Upper lobe of left lung (tissue), 6 donors: Measurements from ENCODE around the gene RAPGEF1. TPM values are rescaled to one million over a fixed set of nuclear protein-coding genes. Genes with fewer than 3 reads are reported as not detected.

ENCODE experiments used
- ATAC-seq, 2 donors: fragments of 200-7000 bp; cut with Tn5 transposase; one replicate each; pipeline ENCODE4 v1.9.1; 2022; ENCODE audit warnings: mild to moderate bottlenecking in 2 of 2, moderate library complexity in 2 of 2; ENCODE audit not compliant: low FRiP score in 2 of 2
- DNase-seq, 2 donors: peaks; one replicate each; pipeline ENCODE4 v3.0.0-alpha.2; 2019 to 2020
- H3K27ac ChIP-seq, 4 donors: fragments of 200-600 bp; sonication (generic); one replicate each; pipeline ENCODE4 v1.5.1; 2016 to 2019
- H3K27me3 ChIP-seq, 4 donors: fragments of 200-600 bp; sonication (generic); one replicate each; pipeline ENCODE4 v1.5.1; 2017 to 2019
- H3K36me3 ChIP-seq, 4 donors: fragments of 200-600 bp; sonication (generic); one replicate each; pipeline ENCODE4 v1.5.1; 2016 to 2019
- H3K4me1 ChIP-seq, 4 donors: fragments of 200-600 bp; sonication (generic); one replicate each; pipeline ENCODE4 v1.5.1; 2018 to 2019
- H3K4me3 ChIP-seq, 4 donors: fragments of 200-600 bp; sonication (generic); one replicate each; pipeline ENCODE4 v1.5.1; 2017 to 2019; ENCODE audit warnings: mild to moderate bottlenecking in 2 of 4, moderate library complexity in 1 of 4
- H3K9me3 ChIP-seq, 4 donors: fragments of 200-600 bp; sonication (generic); one replicate each; pipeline ENCODE4 v1.5.1; 2018 to 2019
- EP300 ChIP-seq, 4 donors: sonication (generic); formaldehyde crosslinking; IDR thresholded peaks; one replicate each; pipeline ENCODE4 v1.5.1; 2017; ENCODE audit warnings: antibody characterized with exemption in 4 of 4, control low read depth in 2 of 4
- POLR2A ChIP-seq, 4 donors: fragments of 450-650 bp; IDR thresholded peaks; one replicate each; pipeline ENCODE4 v1.5.1; 2016 to 2017; ENCODE audit warnings: antibody characterized with exemption in 4 of 4, mild to moderate bottlenecking in 2 of 4
- POLR2AphosphoS5 ChIP-seq, 2 donors: sonication (generic); formaldehyde crosslinking; IDR thresholded peaks; one replicate each; pipeline ENCODE4 v1.5.1; 2017; ENCODE audit warnings: antibody characterized with exemption in 2 of 2
- WGBS, 2 donors: methylation state at CpG; one replicate each; pipeline ENCODE4 v1.1.5; 2017 to 2018; 5-methylcytosine and 5-hydroxymethylcytosine counted together
- total RNA-seq, 6 donors: library from RNA; depleted of rRNA in 4 of 6; stranded (reverse); fragments of >200 nt in 4 of 6; gene quantifications; one replicate each; pipeline versions ENCODE4 v1.1.0 to v1.2.1, GENCODE V29; 2016 to 2021
- TF ChIP-seq, protein P1 (sequence below), 6 experiments: fragments of 450-650 bp in 4 of 6; fragments of 200-600 bp in 2 of 6; sonication (generic) in 2 of 6; IDR thresholded peaks; one replicate each; pipeline ENCODE4 v1.5.1; 2016 to 2019; ENCODE audit warnings: antibody characterized with exemption in 6 of 6
- donor health status: DM: no; HTN: no; CAD: no; lungs with moderate emphysema.
- donor health status: DM: no; HTN: yes; CAD: no; lungs with severe emphysema.

The RAPGEF1 gene
- total RNA-seq, 6 donors from 2014 or later = 82.8 to 161 (median 96.8) TPM

GRCh38 chr9:131633491-131634031 is 106.3 kb downstream of the RAPGEF1 start:
- no peak overlapping the region for H3K4me3 ChIP-seq
- WGBS, 2 donors = 93 to 95% methylated on average over 9 of the region's 9 CpGs
- H3K36me3 ChIP-seq = peaks cover 5 to 51% (median 9%) of the 10 kb centered on the region in 4 donors
- DNase-seq = no peak
- no peaks in the 10 kb centered on the region for H3K9me3 ChIP-seq
- TF ChIP-seq POLR2A (IDR thresholded peaks at IDR 0.05) (no peak), EP300 (IDR thresholded peaks at IDR 0.05) (no peak), POLR2AphosphoS5 (IDR thresholded peaks at IDR 0.05) (no peak)
- TF ChIP-seq, protein P1, sequence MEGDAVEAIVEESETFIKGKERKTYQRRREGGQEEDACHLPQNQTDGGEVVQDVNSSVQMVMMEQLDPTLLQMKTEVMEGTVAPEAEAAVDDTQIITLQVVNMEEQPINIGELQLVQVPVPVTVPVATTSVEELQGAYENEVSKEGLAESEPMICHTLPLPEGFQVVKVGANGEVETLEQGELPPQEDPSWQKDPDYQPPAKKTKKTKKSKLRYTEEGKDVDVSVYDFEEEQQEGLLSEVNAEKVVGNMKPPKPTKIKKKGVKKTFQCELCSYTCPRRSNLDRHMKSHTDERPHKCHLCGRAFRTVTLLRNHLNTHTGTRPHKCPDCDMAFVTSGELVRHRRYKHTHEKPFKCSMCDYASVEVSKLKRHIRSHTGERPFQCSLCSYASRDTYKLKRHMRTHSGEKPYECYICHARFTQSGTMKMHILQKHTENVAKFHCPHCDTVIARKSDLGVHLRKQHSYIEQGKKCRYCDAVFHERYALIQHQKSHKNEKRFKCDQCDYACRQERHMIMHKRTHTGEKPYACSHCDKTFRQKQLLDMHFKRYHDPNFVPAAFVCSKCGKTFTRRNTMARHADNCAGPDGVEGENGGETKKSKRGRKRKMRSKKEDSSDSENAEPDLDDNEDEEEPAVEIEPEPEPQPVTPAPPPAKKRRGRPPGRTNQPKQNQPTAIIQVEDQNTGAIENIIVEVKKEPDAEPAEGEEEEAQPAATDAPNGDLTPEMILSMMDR (IDR thresholded peaks at IDR 0.05) = no peak
- H3K4me1 ChIP-seq = peaks cover 25 to 37% (median 27%) of the 10 kb centered on the region in 4 donors
- H3K27me3 ChIP-seq = no peaks in the 10 kb centered on the region
- H3K27ac ChIP-seq = peak overlapping the region in 3 of 4 donors; percentile 86 to 92 (median 90)
- ATAC-seq = no peak

- Histone ChIP-seq H3K27me3 (no peaks in the 10 kb centered on the region), H3K4me1 (peaks cover 31 to 40% (median 32%) of the 10 kb centered on the region in 4 donors)
- no peak for ATAC-seq
Measured at GRCh38 chr9:131631306-131631705, 108.6 kb downstream of the RAPGEF1 start.

DNA sequence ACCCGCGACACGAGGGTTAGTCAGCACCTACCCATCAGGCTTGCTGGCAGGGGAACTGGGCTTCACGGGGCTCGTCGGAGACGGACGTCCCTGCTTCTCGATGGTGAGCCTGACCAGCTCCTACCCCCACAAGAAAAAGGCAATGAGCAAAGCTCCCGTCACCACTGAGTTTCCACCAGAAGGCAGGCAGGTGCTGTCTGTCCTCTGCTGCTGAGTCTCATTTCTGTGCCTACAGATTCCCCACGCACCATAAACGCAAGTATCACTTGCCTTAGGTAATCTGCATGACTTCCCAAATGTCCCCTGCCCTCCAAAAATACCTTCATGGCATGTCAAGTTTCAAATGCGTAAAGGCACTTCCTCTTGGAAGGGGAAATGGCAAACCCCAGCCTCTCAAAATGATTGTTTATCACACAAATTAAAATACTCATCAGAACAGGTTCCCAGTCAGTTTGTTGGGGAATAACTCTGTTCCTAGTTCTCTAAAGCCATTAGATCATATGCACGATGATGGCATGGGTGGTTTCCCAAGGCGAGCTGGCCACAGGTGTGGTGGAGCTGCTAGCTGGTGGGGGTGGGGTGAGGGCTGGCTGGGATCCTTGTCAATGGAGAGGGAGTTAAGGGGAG is 109.6 kb downstream of the RAPGEF1 start:
- no peak for DNase-seq
- H3K36me3 ChIP-seq = peaks cover 3 to 60% (median 13%) of the 10 kb centered on the region in 4 donors
- peaks cover 21 to 34% (median 22%) of the 10 kb centered on the region in 4 donors for H3K4me1 ChIP-seq
- WGBS, 2 donors = 78 to 86% methylated on average over 9 to 15 of the region's 15 CpGs
- H3K27me3 ChIP-seq = no peaks in the 10 kb centered on the region
- H3K27ac ChIP-seq = peak overlapping the region; percentile 42 to 86 (median 73)
- no peak for ATAC-seq
- no peaks in the 10 kb centered on the region for H3K9me3 ChIP-seq
- TF ChIP-seq, protein P1 (IDR thresholded peaks at IDR 0.05) = no peak
- TF ChIP-seq POLR2A (IDR thresholded peaks at IDR 0.05) = no peak
- peak; percentile 31 to 73 (median 68) for TF ChIP-seq EP300 (IDR thresholded peaks at IDR 0.05)
- peak in 1 of 2 donors; percentile 56 for TF ChIP-seq POLR2AphosphoS5 (IDR thresholded peaks at IDR 0.05)
- H3K4me3 ChIP-seq = no peak overlapping the region

More at GRCh38 chr9:131631306-131631705, 108.6 kb downstream of the RAPGEF1 start:
- Histone ChIP-seq H3K27ac (peak overlapping the region in 2 of 4 donors; percentile 46 to 75), H3K36me3 (peaks cover 0 to 50% (median 3%) of the 10 kb centered on the region in 4 donors), H3K9me3 (no peaks in the 10 kb centered on the region), H3K4me3 (no peak overlapping the region)
- WGBS, 2 donors = 68 to 83% methylated on average over 9 to 13 of the region's 13 CpGs
- no peak for DNase-seq
- TF ChIP-seq EP300 (IDR thresholded peaks at IDR 0.05) (no peak), POLR2A (IDR thresholded peaks at IDR 0.05) (no peak), POLR2AphosphoS5 (IDR thresholded peaks at IDR 0.05) (no peak)
- TF ChIP-seq, protein P1 (IDR thresholded peaks at IDR 0.05) = no peak

GRCh38 chr9:131629825-131630204 is 110.1 kb downstream of the RAPGEF1 start:
- H3K4me1 ChIP-seq = peaks cover 16 to 32% (median 19%) of the 10 kb centered on the region in 4 donors
- peaks cover 3 to 65% (median 16%) of the 10 kb centered on the region in 4 donors for H3K36me3 ChIP-seq
- peak overlapping the region; percentile 42 to 86 (median 73) for H3K27ac ChIP-seq
- 83 to 97% methylated on average over 4 of the region's 4 CpGs for WGBS, 2 donors
- TF ChIP-seq POLR2AphosphoS5 (IDR thresholded peaks at IDR 0.05) (no peak), EP300 (IDR thresholded peaks at IDR 0.05) (no peak), POLR2A (IDR thresholded peaks at IDR 0.05) (no peak)
- TF ChIP-seq, protein P1 (IDR thresholded peaks at IDR 0.05) = no peak
- H3K27me3 ChIP-seq = no peaks in the 10 kb centered on the region
- ATAC-seq (no peak), DNase-seq (no peak)
- no peaks in the 10 kb centered on the region for H3K9me3 ChIP-seq
- no peak overlapping the region for H3K4me3 ChIP-seq
